Natural killer cell (primary cell): ENCODE measurements around the gene ACSS2. TPM values are rescaled to one million over a fixed set of nuclear protein-coding genes. Genes with fewer than 3 reads are reported as not detected.

Source experiments
- ATAC-seq, 3 donors: fragments of 150-1000 bp in 2 of 3; fragments of 200-7000 bp in 1 of 3; cut with Tn5 transposase; 1 replicate in 1 of 3; 2 replicates in 2 of 3; pipeline ENCODE4 v1.10.0; 2021; ENCODE audit warnings: mild to moderate bottlenecking in 2 of 3, moderate library complexity in 2 of 3
- DNase-seq, 2 donors: peaks; one replicate each; pipeline versions ENCODE4 v3.0.0 to v3.0.0-alpha.2; 2013 to 2021; ENCODE audit warnings: mixed read lengths in 1 of 2
- H3K27ac ChIP-seq: one replicate; pipeline ENCODE4 v1.5.1; 2013; ENCODE audit warnings: mild to moderate bottlenecking, low read length
- H3K27me3 ChIP-seq: one replicate; pipeline ENCODE4 v1.6.1; 2013; ENCODE audit warnings: low read length; ENCODE audit not compliant: control insufficient read depth, insufficient read depth
- H3K36me3 ChIP-seq: one replicate; pipeline ENCODE4 v1.6.1; 2013; ENCODE audit warnings: low read length; ENCODE audit not compliant: control insufficient read depth, insufficient read depth
- H3K4me1 ChIP-seq: one replicate; pipeline ENCODE4 v1.6.1; 2013; ENCODE audit warnings: low read length; ENCODE audit not compliant: control insufficient read depth, insufficient read depth
- H3K4me3 ChIP-seq: one replicate; pipeline ENCODE4 v1.5.1; 2013; ENCODE audit warnings: low read length
- H3K9me3 ChIP-seq: one replicate; pipeline ENCODE4 v1.6.1; 2013; ENCODE audit warnings: low read length; ENCODE audit not compliant: control insufficient read depth, insufficient read depth
- H3K27ac Mint-ChIP-seq, 2 donors: one replicate each; pipeline ENCODE4 v1.8.0; 2022; ENCODE audit warnings: mild to moderate bottlenecking in 2 of 2, mixed read lengths in 2 of 2, moderate library complexity in 1 of 2
- H3K27me3 Mint-ChIP-seq, 2 donors: one replicate each; pipeline ENCODE4 v1.8.0; 2022; ENCODE audit warnings: low read depth in 2 of 2, mixed read lengths in 2 of 2
- H3K36me3 Mint-ChIP-seq: one replicate; pipeline ENCODE4 v1.8.0; 2022; ENCODE audit warnings: mixed read lengths
- H3K4me1 Mint-ChIP-seq, 2 donors: one replicate each; pipeline ENCODE4 v1.8.0; 2022; ENCODE audit warnings: mixed read lengths in 2 of 2
- H3K4me3 Mint-ChIP-seq: one replicate; pipeline ENCODE4 v1.8.0; 2022; ENCODE audit warnings: mild to moderate bottlenecking, moderate library complexity, mixed read lengths
- H3K9me3 Mint-ChIP-seq, 2 donors: one replicate each; pipeline ENCODE4 v1.8.0; 2022; ENCODE audit warnings: mixed read lengths in 2 of 2
- CTCF ChIP-seq: fragments of 200-600 bp; IDR thresholded peaks from one replicate; pipeline ENCODE4 v1.8.0; 2022; ENCODE audit warnings: antibody characterized with exemption
- WGBS: methylation state at CpG from one replicate; pipeline ENCODE4 v1.1.7; 2013; ENCODE audit warnings: missing lambda C conversion rate; ENCODE audit not compliant: insufficient coverage; 5-methylcytosine and 5-hydroxymethylcytosine counted together
- intact Hi-C: fragments of 100-400 bp; cut with micrococcal nuclease; formaldehyde crosslinking; loops from one replicate; pipeline ENCODE4 v1.14.2; 2022
- total RNA-seq, 4 donors: library from RNA; stranded (reverse); fragments of 120-200 nt in 1 of 4; gene quantifications; one replicate each; pipeline versions ENCODE4 v1.2.3 to v1.2.4, GENCODE V29; 2013 to 2022

ACSS2 gene
- total RNA-seq, 3 donors from 2014 or later (not counting 1 experiment from before 2014, with no cell fraction given), result 2.4 to 11.4 (median 7.5) TPM

- intact Hi-C loops, result no loop called here
- Histone ChIP-seq H3K36me3 (peaks cover 2% of the 10 kb centered on the region), H3K27ac (no peak overlapping the region), H3K9me3 (no peaks in the 10 kb centered on the region), H3K4me1 (no peaks in the 10 kb centered on the region), H3K4me3 (no peak overlapping the region), H3K27me3 (no peaks in the 10 kb centered on the region)
- DNase-seq (no peak), ATAC-seq (no peak)
- Mint-ChIP-seq H3K36me3 (no peaks in the 10 kb centered on the region), H3K27ac (no peak overlapping the region), H3K9me3 (no peaks in the 10 kb centered on the region), H3K27me3 (no peaks in the 10 kb centered on the region), H3K4me3 (no peak overlapping the region), H3K4me1 (peaks cover 12 to 17% of the 10 kb centered on the region in 2 donors)
- WGBS, result 78% methylated on average over 3 of the region's 3 CpGs
- no peak for TF ChIP-seq CTCF
Observed at GRCh38 chr20:34921436-34921835, 45.0 kb downstream of the ACSS2 start.

DNA sequence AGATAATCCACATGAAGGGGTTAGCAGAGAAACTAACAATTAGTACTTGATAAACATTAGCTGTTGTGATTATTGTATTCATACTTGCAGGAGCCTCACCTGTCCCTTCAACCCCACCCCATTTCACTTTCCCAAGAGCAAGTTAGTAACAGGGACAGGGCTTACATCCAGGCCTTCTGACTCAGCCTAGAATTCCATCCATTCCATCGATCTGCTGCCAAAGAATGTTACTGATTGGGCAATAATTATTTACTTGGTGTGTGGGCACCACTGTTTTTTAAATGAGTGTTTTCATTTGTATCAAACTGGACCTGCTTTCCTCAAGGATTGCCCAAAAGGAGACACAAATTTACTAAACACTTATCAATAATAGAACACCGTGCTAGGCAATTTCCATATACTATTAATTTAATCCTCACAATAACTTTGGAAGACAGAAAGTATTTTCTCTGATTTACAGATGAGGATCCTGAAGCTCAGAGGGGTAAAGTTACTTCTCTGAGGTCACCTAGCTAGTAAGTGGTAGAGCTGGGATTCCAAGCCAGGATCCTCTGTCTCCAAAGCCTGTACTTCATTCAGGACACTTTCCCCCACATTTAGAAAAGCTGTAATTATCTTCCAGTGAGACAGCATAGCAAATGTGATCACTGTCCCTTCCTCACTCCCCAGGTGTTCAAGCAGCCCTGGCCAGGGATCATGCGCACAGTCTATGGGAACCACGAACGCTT, 46.4 kb downstream of the ACSS2 start:
- Mint-ChIP-seq H3K9me3 (no peaks in the 10 kb centered on the region), H3K36me3 (no peaks in the 10 kb centered on the region), H3K27ac (no peak overlapping the region), H3K27me3 (no peaks in the 10 kb centered on the region), H3K4me1 (peaks cover 5 to 16% of the 10 kb centered on the region in 2 donors), H3K4me3 (no peak overlapping the region)
- TF ChIP-seq CTCF, result no peak
- intact Hi-C loops, result no loop called here
- H3K9me3 ChIP-seq, result no peaks in the 10 kb centered on the region
- no peak overlapping the region for H3K4me3 ChIP-seq
- DNase-seq (no peak), ATAC-seq (no peak)
- no peaks in the 10 kb centered on the region for H3K27me3 ChIP-seq
- H3K36me3 ChIP-seq, result peaks cover 2% of the 10 kb centered on the region
- H3K27ac ChIP-seq, result no peak overlapping the region
- H3K4me1 ChIP-seq, result no peaks in the 10 kb centered on the region
- 100% methylated on average over 1 of the region's 5 CpGs for WGBS

GRCh38 chr20:34923414-34923813, 47.0 kb downstream of the ACSS2 start:
- H3K4me1 ChIP-seq, result no peaks in the 10 kb centered on the region
- Mint-ChIP-seq H3K4me3 (no peak overlapping the region), H3K9me3 (no peaks in the 10 kb centered on the region), H3K27ac (no peak overlapping the region), H3K27me3 (no peaks in the 10 kb centered on the region), H3K4me1 (peaks cover 0 to 10% of the 10 kb centered on the region in 2 donors), H3K36me3 (no peaks in the 10 kb centered on the region)
- intact Hi-C loops, result no loop called here
- no peak for ATAC-seq
- DNase-seq, result no peak
- peaks cover 2% of the 10 kb centered on the region for H3K36me3 ChIP-seq
- H3K4me3 ChIP-seq, result no peak overlapping the region
- H3K9me3 ChIP-seq, result no peaks in the 10 kb centered on the region
- H3K27me3 ChIP-seq, result no peaks in the 10 kb centered on the region
- 100% methylated on average over 1 of the region's 2 CpGs for WGBS
- H3K27ac ChIP-seq, result no peak overlapping the region
- TF ChIP-seq CTCF, result no peak

GRCh38 chr20:34925341-34925740, 48.9 kb downstream of the ACSS2 start:
- H3K4me3 ChIP-seq, result no peak overlapping the region
- no peaks in the 10 kb centered on the region for H3K27me3 Mint-ChIP-seq
- TF ChIP-seq CTCF, result no peak
- H3K4me1 ChIP-seq, result no peaks in the 10 kb centered on the region
- H3K9me3 ChIP-seq, result no peaks in the 10 kb centered on the region
- H3K9me3 Mint-ChIP-seq, result no peaks in the 10 kb centered on the region
- no peak for DNase-seq
- intact Hi-C loops, result no loop called here
- H3K27ac ChIP-seq, result no peak overlapping the region
- no peak for ATAC-seq
- H3K4me1 Mint-ChIP-seq, result peaks cover 0 to 10% of the 10 kb centered on the region in 2 donors
- peaks cover 4% of the 10 kb centered on the region for H3K36me3 Mint-ChIP-seq
- H3K4me3 Mint-ChIP-seq, result no peak overlapping the region
- WGBS, result 100% methylated on average over 3 of the region's 3 CpGs
- no peaks in the 10 kb centered on the region for H3K27me3 ChIP-seq
- peak overlapping the region in 1 of 2 donors; percentile 1 for H3K27ac Mint-ChIP-seq
- H3K36me3 ChIP-seq, result peaks cover 12% of the 10 kb centered on the region
